Stomach (tissue), 9 donors: Measurements from ENCODE around the gene BPI. TPM values are rescaled to one million over a fixed set of nuclear protein-coding genes. Genes with fewer than 3 reads are reported as not detected.

Source experiments
- DNase-seq, 2 donors: peaks; one replicate each; pipeline versions ENCODE4 v3.0.0 to v3.0.0-alpha.2; 2013 to 2019
- H3K27ac ChIP-seq, 5 donors: fragments of 200-600 bp in 4 of 5; sonication (generic) in 4 of 5; one replicate each; pipeline ENCODE4 v1.5.1; 2013 to 2019; ENCODE audit warnings: mild to moderate bottlenecking in 1 of 5, moderate library complexity in 1 of 5
- H3K27me3 ChIP-seq, 3 donors: fragments of 200-600 bp; sonication (generic); one replicate each; pipeline ENCODE4 v1.5.1; 2017 to 2019; ENCODE audit warnings: mixed run types in 1 of 3
- H3K36me3 ChIP-seq, 4 donors: fragments of 200-600 bp; sonication (generic); 1 replicate in 3 of 4; 2 replicates in 1 of 4; pipeline ENCODE4 v1.5.1; 2016 to 2019
- H3K4me1 ChIP-seq, 4 donors: fragments of 200-600 bp; sonication (generic); one replicate each; pipeline ENCODE4 v1.5.1; 2016 to 2019
- H3K4me3 ChIP-seq, 4 donors: fragments of 200-600 bp; sonication (generic) in 3 of 4; one replicate each; pipeline ENCODE4 v1.5.1; 2016 to 2019; ENCODE audit warnings: mild to moderate bottlenecking in 1 of 4
- H3K9me3 ChIP-seq, 4 donors: fragments of 200-600 bp; sonication (generic); one replicate each; pipeline ENCODE4 v1.5.1; 2016 to 2019
- CTCF ChIP-seq, 7 experiments: fragments of 450-650 bp in 4 of 7; fragments of 200-600 bp in 3 of 7; sonication (generic) in 3 of 7; IDR thresholded peaks; one replicate each; pipeline ENCODE4 v1.5.1; 2016 to 2019; ENCODE audit warnings: antibody characterized with exemption in 7 of 7, control low read depth in 2 of 7, mild to moderate bottlenecking in 1 of 7
- EP300 ChIP-seq: sonication (generic); formaldehyde crosslinking; IDR thresholded peaks from one replicate; pipeline ENCODE4 v1.6.1; 2017; ENCODE audit warnings: antibody characterized with exemption
- POLR2A ChIP-seq, 4 donors: fragments of 450-650 bp; IDR thresholded peaks; one replicate each; pipeline ENCODE4 v1.6.1; 2016; ENCODE audit warnings: antibody characterized with exemption in 4 of 4, control low read depth in 2 of 4, mild to moderate bottlenecking in 1 of 4, moderate library complexity in 1 of 4
- POLR2AphosphoS5 ChIP-seq, 3 donors: sonication (generic); formaldehyde crosslinking; IDR thresholded peaks; one replicate each; pipeline ENCODE4 v1.6.1; 2016; ENCODE audit warnings: antibody characterized with exemption in 3 of 3
- WGBS, 5 donors: extraction: QIAGEN DNeasy Blood & Tissue Kit in 3 of 5; methylation state at CpG; one replicate each; pipeline versions ENCODE4 v1.1.5 to v1.1.7; 2013 to 2018; 5-methylcytosine and 5-hydroxymethylcytosine counted together
- intact Hi-C: fragments of 100-400 bp; cut with DNase I; formaldehyde crosslinking; loops from one replicate; pipeline ENCODE4 v1.15.1; 2023; ENCODE audit warnings: low total_unique reads
- polyA plus RNA-seq, 3 donors: library from polyadenylated mRNA; stranded (reverse); fragments of 200-250 nt; gene quantifications; one replicate each; pipeline ENCODE4 v1.2.3, GENCODE V29; 2013
- total RNA-seq, 5 donors: library from RNA; depleted of rRNA; stranded (reverse); fragments of >200 nt; gene quantifications; one replicate each; pipeline versions ENCODE4 v1.1.0 to v1.2.3, GENCODE V29; 2014 to 2016
- donor health status: healthy with polysubstance abuse.
- donor health status: Bipolar disorder and iron deficiency.
- donor health status: healthy.

Gene BPI
- total and polyA plus RNA-seq, 8 donors, result 0.13 to 4.8 (median 0.86) TPM; not detected in 4

GRCh38 chr20:38297916-38298674 is 5.9 kb upstream of the BPI start:
- H3K9me3 ChIP-seq, result no peaks in the 10 kb centered on the region
- intact Hi-C loops, result no loop called here
- peak overlapping the region; percentile 23 to 82 (median 71) for H3K27ac ChIP-seq
- H3K4me1 ChIP-seq, result peaks cover 0 to 32% (median 15%) of the 10 kb centered on the region in 4 donors
- peaks cover 0 to 10% (median 4%) of the 10 kb centered on the region in 3 donors for H3K27me3 ChIP-seq
- H3K4me3 ChIP-seq, result no peak overlapping the region
- no peak for TF ChIP-seq POLR2A (IDR thresholded peaks at IDR 0.05)
- no peak for TF ChIP-seq EP300
- H3K36me3 ChIP-seq, result no peaks in the 10 kb centered on the region
- WGBS, 5 donors, result 89 to 95% (median 93%) methylated on average over 7 of the region's 7 CpGs
- no peak for DNase-seq

- no peaks in the 10 kb centered on the region for H3K36me3 ChIP-seq
- peak overlapping the region; percentile 23 to 82 (median 71) for H3K27ac ChIP-seq
- 11 to 30% (median 25%) methylated on average over 12 to 13 of the region's 13 CpGs for WGBS, 5 donors
- intact Hi-C loops, result no loop called here
- peak; percentile 48 to 85 for DNase-seq
- peaks cover 0 to 12% (median 4%) of the 10 kb centered on the region in 3 donors for H3K27me3 ChIP-seq
- no peak overlapping the region for H3K4me3 ChIP-seq
- H3K9me3 ChIP-seq, result no peaks in the 10 kb centered on the region
- no peak for TF ChIP-seq EP300
- peak; percentile 10 to 63 (median 49) for TF ChIP-seq POLR2AphosphoS5 (IDR thresholded peaks at IDR 0.05)
- H3K4me1 ChIP-seq, result peaks cover 0 to 39% (median 15%) of the 10 kb centered on the region in 4 donors
Observed at GRCh38 chr20:38298768-38299288, 5.1 kb upstream of the BPI start.

GRCh38 chr20:38299963-38300362 is 4.0 kb upstream of the BPI start:
- Histone ChIP-seq H3K9me3 (no peaks in the 10 kb centered on the region), H3K27me3 (peaks cover 0 to 24% (median 4%) of the 10 kb centered on the region in 3 donors), H3K27ac (peak overlapping the region in 3 of 5 donors; percentile 71 to 82 (median 77)), H3K4me3 (no peak overlapping the region), H3K4me1 (peaks cover 0 to 48% (median 15%) of the 10 kb centered on the region in 4 donors), H3K36me3 (no peaks in the 10 kb centered on the region)
- peak; percentile 60 to 64 for DNase-seq
- no peak for TF ChIP-seq POLR2AphosphoS5 (IDR thresholded peaks at IDR 0.05)
- no peak for TF ChIP-seq EP300
- no peak for TF ChIP-seq CTCF (IDR thresholded peaks at IDR 0.05)
- no peak for TF ChIP-seq POLR2A (IDR thresholded peaks at IDR 0.05)
- intact Hi-C loops, result no loop called here
- WGBS, 5 donors, result 36 to 71% (median 44%) methylated on average over 1 to 6 of the region's 6 CpGs

- H3K9me3 ChIP-seq, result no peaks in the 10 kb centered on the region
- peaks cover 0 to 28% (median 4%) of the 10 kb centered on the region in 3 donors for H3K27me3 ChIP-seq
- no peaks in the 10 kb centered on the region for H3K36me3 ChIP-seq
- 68 to 80% (median 77%) methylated on average over 4 of the region's 4 CpGs for WGBS, 5 donors
- peaks cover 0 to 52% (median 15%) of the 10 kb centered on the region in 4 donors for H3K4me1 ChIP-seq
- DNase-seq, result no peak
- H3K4me3 ChIP-seq, result no peak overlapping the region
- no peak for TF ChIP-seq POLR2AphosphoS5 (IDR thresholded peaks at IDR 0.05)
- no peak for TF ChIP-seq EP300
- TF ChIP-seq CTCF (IDR thresholded peaks at IDR 0.05), result no peak
- TF ChIP-seq POLR2A (IDR thresholded peaks at IDR 0.05), result no peak
- intact Hi-C loops, result no loop called here
- peak overlapping the region in 3 of 5 donors; percentile 71 to 82 (median 77) for H3K27ac ChIP-seq
Observed at GRCh38 chr20:38300438-38300837, 3.5 kb upstream of the BPI start.

GRCh38 chr20:38301309-38301708 is 2.6 kb upstream of the BPI start:
- intact Hi-C loops, result no loop called here
- H3K27me3 ChIP-seq, result peaks cover 0 to 33% (median 4%) of the 10 kb centered on the region in 3 donors
- H3K27ac ChIP-seq, result no peak overlapping the region
- DNase-seq, result no peak
- H3K36me3 ChIP-seq, result no peaks in the 10 kb centered on the region
- 85 to 98% (median 90%) methylated on average over 3 of the region's 3 CpGs for WGBS, 5 donors
- peaks cover 0 to 52% (median 15%) of the 10 kb centered on the region in 4 donors for H3K4me1 ChIP-seq
- H3K9me3 ChIP-seq, result no peaks in the 10 kb centered on the region
- TF ChIP-seq CTCF (IDR thresholded peaks at IDR 0.05), result no peak
- TF ChIP-seq POLR2AphosphoS5 (IDR thresholded peaks at IDR 0.05), result no peak
- no peak for TF ChIP-seq EP300
- no peak for TF ChIP-seq POLR2A (IDR thresholded peaks at IDR 0.05)
- no peak overlapping the region for H3K4me3 ChIP-seq
